Stimulated activated CD8-positive, alpha-beta memory T cell treated with anti-CD3 and anti-CD28 coated beads, Interleukin-7, amount 100 ng/mL, for 48 hours (primary cell): Measurements from ENCODE around the gene NEURL1B.

Experiments used
- DNase-seq, 2 donors: peaks; one replicate each; pipeline ENCODE4 v3.0.0-alpha.2; 2020; ENCODE audit warnings: low read depth in 1 of 2; ENCODE audit errors: extremely low read depth in 1 of 2

Gene NEURL1B

DNA sequence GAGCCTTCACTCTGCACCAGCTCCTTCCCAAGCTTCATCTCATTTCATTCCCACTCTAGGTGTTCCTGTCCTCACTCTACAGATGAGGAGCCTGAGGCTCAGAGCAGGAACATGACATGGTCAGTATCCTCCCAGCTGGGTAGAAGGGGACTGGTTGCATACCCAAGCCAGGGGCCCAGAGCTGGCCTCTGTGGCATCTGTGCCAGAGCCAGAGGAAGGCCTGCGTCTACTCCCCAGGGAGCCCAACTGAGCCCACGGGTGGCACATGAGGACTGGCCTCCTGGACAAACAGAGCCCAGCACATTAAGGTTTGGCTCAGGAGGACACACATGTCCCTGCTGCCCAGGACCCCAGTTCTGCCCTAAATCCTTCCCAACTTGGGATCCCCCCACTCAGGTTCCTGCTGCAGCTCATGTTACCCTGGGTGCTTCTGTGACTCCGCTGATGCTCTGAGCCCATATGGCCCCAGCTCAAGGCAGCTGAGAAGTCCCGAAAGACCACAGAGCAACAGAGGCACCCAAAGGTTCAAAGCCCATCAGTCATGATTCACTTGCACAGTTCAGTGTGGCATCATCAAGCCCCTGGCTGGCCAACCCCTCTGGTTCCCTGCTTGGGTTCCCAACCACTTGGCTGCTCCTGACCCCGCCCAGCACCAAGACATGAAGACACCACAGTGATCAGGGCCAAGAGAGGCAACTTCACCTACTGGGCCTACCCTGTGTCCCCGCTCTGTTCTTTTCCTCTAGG is 8.5 kb upstream of the NEURL1B start:
- DNase-seq: no peak

DNA sequence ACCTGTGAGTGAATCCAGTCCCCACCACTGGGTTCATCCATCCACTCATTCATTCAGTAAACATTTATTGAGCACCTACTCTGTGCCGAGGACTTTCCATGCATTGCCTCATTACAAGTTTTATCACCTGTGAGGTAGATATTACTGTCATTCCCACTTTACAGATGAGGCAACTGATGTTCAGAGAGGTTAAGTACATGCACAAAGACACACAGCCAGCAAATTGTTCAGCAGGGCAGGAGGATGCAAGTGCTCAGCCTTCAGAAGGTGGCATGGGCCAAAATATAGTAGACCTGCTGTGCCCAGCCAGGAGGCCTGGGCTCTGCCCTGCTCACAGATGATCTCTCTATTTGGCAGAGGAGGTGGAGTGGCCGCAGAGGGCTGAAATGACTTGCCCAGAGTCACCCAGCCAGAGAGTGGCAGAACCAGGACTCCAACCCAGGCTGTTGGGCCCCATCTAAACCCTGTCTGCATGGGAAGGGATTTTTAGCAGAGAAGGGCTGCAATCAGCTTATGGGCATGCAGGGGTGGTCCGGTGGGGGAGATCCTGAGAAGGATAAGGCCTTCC is 7.6 kb upstream of the NEURL1B start:
- no peak for DNase-seq

DNA sequence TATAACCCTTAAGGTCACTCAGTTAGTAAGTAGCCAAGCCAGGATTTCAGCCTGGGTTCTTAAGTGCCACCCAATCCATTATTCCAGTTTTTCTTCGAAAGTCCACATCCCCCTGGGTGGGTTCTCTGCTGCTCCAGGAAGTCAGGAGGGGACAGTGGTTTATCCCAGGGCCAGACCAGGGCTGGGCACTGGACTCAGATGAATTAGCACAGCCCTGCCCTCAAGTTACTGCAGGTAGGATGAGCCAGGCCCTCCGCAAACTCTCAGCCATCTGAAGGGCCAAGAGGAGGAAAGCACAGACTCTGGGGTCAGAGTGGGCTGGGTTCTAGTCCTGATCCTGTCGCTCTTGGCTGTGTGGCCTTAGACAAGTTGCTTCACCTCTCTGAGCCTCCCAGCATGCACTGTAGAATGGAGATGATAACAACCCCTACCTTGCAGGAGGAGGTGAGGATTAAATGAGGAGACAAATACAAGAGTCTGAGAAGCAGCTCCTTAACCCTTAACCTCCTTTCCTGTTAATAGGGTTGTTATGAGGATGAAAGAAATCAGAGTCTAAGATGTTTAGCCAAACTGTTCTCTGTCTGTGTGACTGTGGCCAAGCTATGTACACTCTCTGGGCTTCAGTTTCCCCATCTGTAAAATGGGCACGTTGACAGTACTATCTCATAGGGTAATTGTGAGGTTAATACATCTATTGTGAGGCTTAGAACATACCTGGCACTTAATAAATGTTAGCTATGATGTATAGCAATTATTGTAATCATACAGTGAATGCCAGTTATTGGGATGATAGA is 6.8 kb upstream of the NEURL1B start:
- no peak for DNase-seq

DNA sequence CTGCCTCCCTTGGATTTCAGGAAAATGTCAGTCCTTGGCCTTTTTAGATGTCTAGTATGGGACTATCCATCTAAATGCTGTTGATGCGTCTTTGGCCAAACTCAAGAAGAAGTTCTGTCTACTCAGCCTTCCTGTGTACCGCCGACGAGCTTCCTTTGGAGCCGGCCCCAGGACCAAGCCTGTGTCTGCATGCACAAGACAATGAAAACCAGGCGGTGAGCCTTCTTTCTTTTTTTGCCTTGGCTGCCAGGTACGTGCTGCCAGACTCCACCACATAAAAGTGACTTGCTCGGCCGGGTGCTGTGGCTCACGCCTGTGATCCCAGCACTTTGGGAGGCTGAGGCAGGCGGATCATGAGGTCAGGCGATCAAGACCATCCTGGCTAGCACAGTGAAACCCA is 6.0 kb upstream of the NEURL1B start:
- no peak for DNase-seq

DNA sequence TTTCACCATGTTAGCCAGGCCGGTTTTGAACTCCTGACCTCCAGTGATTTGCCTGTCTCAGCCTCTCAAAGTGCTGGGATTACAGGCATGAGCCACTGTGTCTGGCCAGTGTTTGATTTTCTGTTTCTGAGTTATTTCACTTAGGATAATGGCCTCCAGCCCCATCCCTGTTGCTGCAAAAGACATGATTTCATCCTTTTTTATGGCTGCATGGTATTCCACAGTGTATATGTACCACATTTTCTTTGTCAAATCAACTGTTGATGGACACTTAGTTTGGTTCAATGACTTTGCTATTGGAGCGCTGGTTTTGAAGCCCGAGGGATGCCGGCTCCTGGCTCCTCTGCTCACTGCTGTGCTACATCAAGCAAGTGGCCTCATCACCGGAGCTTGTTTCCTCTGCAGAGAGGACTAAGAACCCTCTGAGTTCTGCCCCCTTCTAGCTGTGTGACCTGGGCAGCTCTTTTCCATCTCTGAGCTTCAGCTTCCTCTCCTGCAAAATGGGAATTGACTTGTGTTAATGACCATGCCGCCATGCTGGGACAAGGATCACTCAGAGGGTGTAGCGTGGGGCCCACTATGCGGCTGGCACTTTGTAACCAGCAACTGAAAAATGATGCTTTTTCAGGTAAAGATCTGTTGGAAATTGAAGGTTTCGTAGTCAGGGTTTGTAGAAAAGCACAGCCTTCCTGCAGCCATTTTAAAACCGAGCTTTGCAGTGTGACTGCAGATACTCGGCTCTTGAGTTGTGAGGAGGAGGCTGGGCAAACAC is 4.6 kb upstream of the NEURL1B start:
- DNase-seq: no peak

DNA sequence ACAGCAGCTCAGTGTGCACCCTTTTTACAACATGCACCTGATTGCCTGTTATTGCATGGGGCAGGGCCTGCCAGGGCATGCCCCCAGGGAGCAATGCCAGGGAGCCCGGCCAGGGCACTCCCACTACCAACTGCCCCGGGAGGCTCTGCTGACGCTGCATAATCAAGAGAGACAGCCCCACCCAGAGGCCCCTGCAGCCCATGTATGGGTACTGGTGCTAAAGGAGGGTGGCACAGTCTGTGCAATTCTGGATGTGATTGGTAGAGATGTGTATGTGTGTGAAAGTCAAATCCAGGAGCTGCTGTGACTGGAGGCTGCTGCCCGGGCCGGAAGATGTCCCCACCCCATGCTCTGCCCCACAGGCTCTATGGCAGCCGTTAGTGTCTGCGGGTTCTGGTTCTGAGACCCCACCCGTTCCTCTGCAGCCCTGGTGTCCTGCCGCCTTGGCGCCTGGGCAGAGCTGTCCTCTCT is 3.9 kb upstream of the NEURL1B start:
- DNase-seq: no peak

DNA sequence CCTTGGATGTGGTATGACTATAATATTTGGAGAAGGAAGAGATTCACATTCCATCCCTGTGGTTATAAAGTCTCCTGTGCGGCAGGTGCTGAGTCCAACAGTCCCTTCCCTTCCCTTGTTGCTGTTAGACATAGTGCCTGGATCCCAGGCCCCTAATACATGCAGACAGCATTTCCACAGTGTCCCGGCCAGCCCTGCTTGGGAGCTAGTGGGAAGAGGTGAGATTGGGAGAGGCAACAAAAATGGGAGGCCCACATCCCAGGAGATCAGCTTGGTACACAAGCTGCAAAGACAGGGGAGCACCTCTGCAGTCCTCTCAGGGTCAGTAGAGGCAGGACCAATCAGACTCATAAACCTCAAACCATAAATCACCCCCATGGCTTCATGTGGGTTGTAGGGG is 3.3 kb upstream of the NEURL1B start:
- no peak for DNase-seq

DNA sequence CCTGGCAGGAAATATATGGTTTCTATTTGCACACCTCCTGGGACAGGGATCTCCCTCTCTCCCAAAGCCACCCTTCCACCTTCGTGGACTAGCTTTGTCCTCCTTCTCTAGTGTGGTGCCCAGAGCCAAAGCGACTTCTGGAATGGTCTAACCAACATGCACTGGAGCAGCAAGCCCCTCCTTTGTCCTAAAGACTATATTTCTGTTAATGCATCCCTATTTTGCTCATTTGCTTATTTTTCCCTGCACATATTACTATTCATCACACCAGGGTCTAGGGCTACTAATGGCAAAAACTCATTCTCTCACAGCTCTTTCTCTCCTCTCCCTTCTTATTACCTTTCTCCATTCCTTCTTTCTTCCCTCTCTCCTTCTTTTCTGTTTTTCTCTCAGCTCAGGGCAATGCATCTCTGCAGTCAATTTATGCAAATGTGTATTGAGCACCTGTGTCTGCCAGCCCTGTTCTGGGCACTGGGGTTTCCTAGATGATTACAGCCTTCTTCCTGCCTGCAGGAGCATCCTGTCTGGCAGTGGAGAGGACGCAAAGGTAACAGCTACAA is 2.8 kb upstream of the NEURL1B start:
- no peak for DNase-seq

DNA sequence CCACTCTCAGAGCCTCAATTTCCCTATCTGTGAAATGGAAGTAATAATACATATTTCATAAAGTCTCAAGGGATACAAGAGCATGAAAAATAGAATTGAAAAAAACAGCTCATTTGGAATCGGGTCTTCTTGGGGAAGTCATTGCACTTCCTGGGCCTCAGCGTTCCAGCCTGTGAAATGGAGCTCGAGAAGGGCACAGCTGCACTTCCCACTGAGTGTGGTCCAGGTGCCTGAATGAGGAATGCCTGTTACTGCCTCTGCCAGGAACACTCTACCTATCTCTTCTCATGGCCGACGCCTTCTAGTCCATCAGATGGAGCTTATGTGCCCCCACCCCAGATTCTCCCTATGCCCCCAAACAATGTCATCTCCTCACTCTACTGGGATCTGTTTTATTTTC is 924 bp upstream of the NEURL1B start:
- DNase-seq: no peak

DNA sequence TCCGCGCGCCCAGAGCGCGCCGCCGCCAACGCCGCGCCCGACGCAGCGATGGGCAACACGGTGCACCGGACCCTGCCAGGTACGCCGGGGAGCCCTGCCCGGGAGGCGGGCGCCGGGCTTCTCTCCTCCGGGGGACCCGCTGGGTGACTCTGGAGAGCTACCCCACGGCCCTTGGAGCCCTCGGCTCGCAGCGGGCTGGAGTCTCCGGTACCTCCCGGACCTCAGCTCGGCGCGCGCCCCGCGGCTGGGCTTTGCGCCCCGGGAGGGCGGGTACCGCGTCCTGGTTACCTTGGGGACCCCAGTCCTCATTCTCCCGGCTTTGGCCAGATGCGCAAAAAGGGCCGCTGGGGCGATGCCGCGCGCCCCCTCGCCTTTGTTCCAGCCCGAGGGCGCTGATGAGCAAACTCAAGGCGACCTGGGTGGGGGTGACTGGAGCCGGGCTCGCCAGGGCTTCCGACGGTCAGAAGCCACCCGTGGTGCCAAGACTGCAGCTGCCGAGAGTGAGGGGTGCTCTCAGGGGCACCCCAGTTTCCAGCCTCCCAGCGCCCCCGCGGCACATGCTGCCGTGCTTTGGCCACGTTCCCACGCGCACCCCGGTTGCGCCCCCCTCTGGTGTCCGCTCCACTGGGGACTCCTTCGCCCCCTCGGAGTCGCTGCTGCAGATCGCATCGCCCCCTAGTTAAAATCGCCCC is 442 bp downstream of the NEURL1B start:
- no peak for DNase-seq

DNA sequence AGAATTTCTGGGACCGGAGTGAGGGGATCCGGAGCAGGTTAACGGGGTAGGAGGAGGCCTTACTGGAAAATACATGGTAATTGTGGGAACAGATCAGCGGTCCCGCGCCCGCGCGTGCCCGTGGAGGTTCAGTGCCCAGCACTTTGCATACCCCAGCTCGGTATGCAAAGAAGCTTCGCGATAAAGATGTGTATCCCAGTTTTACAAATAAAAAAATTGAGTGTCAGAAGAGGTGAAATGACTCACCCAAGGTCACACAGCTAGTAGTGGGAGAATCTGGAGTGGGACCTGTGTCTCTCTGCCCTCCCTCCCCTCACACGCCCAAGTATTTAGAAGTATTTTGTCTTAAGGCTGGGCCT is 967 bp downstream of the NEURL1B start:
- DNase-seq: no peak

DNA sequence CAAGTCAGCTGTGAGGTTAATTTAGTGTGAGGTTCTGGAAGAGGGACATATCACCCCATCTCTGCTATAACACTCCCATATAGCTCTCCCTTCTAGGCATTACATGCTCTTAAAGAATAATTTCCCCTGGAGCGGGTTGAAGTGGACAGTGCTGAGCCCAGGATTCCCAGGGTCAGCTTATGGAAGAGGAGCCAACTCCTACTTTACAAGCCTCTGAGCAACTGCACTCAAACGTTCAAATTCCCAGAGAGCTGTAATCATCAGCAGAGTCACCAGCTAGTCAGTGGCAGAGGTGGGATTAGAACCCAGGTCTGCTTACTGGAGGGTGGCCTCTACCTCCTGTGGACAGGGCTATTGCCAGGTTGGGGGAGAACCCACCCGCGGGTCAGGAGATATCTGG is 1.4 kb downstream of the NEURL1B start:
- no peak for DNase-seq

DNA sequence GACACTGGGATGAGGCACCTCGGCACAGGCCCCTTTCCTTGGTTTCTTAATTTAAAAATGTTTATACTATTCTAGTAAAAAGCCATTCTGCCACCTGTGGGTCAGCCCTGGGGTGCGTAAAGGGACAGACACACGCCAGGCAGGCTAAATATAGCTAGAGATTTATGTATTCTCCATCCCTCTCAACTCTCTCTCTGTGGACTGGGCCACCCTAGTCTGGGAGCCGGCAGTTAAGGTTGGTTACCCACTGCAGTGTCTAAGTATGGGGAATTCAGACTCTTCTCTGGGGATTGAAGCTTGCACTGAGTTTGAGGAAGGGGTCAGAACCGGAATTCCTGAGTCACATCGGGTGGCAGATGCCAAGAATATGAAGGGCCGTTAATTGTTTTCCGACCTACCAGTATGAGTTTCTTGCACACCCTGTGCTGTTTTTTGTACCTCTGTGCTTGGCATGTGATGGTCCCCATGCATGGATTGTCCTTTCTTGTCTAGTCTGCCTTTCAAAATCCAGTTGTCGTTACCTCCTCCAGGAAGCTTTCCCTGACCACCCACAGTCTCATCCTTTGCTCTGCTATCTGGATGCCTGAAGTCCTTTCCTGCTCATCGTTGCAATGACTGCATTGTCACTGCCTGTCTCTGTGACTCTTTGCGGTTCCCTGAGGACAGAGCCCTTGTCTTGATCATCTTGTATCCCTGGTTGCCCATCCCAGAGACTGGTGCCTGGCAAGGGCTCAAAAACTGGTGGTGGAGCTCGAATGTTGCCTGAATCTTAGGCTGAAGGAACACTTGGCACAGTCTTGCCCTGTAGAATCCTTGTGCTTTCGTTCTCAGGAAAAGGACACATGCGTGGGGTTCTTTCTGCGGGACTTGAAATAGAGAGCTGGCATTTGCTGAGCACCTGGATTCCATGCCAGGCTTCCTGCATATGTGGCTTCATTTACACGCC is 2.1 kb downstream of the NEURL1B start:
- DNase-seq: no peak

DNA sequence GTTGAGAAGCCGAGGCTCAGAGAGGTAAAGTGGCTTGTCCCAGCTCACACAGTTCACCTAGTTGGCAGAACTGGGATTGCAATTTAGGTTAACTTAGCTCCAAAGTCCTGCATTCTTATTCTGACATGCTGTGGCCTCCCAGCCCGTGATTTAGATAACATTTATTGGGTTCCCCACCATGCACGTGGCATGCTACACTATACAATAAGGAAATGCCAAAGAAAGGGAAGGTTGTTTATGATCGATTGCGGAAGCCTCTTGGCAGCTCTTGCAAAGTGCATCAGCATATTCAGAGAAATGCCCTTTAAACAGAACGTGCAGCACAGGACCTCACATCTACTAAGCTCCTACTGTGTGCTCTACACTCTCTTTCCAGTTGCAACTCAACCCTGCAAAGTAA is 3.2 kb downstream of the NEURL1B start:
- no peak for DNase-seq

DNA sequence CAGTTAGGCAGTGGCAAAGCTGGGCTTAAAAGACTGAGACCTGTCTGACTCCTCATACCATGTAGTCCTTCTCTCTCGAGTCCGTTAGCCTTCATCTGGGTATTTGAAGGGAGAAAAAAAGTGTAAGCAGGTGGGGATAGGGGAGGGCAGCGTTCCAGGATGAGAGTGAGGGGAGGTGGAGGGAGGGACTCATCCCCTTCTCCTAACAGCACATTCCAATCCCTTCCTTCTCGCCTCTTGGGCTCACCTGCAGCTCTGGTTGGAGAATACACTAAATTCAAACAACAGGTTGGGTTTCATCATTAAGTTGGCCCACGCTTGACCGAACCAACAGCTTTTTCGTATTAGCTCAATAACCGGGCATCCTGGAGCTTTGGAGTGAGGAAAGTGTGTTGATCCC is 3.6 kb downstream of the NEURL1B start:
- DNase-seq: no peak

DNA sequence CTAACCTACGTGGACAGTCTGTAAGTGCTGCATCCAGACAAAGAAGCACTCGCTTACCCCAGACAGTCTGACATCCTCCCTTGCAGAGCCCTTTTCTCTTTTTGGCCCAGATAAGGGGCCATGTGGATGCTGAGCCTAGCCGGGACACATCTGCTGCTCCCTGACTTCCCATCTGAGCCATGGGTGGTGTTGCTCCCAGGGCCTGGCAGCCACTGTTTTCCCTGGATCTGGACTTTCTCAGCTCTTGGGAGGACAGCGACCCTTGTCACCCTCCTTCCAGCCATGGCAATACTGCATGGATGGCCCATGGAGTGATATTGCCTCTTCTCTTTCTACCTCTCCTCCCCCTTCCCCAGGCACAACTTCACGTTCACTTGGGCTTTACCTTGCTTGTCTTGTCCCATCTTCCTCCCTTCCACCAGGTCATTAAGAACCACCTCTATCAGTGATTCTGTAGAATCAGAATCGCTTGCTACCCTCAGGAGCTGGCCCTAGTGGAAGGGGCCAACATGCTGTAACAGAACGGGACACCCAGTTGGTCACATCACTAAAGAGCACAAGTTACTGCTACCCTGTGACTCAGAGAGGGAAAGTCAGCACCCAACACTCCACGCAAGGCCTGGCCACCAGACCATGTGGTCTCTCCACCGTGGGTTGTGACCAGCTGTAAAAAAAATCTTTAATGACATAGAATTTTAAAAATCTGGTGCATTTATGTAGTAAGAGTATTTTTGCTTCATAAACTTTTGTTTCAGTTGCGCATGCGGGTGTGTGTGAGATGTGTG is 4.4 kb downstream of the NEURL1B start:
- no peak for DNase-seq

DNA sequence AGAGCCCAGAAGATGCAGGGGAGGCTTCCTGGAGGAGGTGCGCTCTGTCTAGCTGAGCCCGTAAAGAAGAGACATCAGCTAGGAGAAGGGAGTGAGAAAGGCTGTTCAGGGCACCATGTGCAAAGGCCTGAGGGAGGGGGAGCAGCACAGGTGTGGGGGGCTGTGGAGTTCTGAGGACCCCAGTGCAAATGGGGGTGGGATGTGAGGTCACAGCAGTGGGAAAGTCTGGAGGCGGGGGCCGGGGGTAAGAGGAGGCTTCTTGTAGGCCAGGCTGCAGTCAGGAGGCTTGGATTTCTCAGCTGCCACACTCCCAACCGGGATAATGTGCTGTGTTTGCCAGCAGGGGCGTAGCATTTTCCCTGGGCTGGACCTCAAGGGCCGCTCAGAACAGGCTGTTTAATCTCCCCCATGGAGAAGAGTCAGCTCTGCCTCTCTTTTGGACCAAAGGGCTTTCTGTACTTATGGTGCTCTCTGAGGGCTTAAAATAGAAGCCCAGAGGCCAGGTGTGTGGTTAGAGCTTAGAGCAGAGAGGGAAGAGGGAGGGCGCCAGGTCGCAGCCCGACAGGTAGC is 5.7 kb downstream of the NEURL1B start:
- DNase-seq: no peak

DNA sequence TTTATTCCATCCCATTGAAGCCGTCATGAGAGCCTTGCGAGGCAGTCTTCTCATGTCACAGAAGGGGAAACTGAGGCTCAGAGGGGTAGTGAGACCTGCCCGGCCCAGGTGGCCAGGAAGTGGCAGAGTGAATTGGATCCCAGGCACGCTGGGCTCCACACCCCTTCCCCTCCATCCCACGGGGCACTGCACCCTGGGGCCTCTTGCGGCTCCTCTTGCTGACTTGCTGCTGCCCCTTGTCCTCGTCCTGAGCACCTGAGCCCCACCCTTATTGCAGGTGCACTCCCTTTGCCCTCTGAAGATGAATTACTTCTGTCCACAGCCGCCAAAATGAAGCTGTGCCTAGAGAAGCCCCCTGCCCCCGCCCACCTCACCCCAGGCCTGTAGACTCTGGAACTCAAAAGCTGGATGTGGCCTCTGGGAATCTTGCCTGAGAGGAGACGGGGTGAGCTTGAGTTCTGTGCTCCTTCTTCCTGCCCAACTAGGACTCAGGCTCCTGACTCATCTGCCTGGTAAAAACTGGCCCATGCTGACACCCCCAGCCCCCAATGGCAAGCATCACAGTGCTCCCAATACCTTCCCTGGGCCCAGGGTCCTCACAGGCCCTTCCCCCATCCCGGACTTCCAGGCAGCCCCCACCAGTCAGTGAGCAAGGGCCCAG is 6.4 kb downstream of the NEURL1B start:
- no peak for DNase-seq
